ENCODE results near the gene MT1H.
"Not testable (repeated sequence)": the region's sequence is repeated elsewhere in the genome, so short reads cannot be mapped to it uniquely, and the experiment has no call there.

MT1H gene

GRCh38 chr16:56684926-56685590, 15.4 kb downstream of the MT1H start:
- no peak for DNase-seq

- DNase-seq, result no peak
Observed at GRCh38 chr16:56686758-56687157, 17.1 kb downstream of the MT1H start.

- no peak for DNase-seq
Observed at GRCh38 chr16:56688762-56689161, 19.1 kb downstream of the MT1H start.

GRCh38 chr16:56689171-56689570, 19.6 kb downstream of the MT1H start:
- no peak for DNase-seq

GRCh38 chr16:56690420-56691122, 21.0 kb downstream of the MT1H start:
- DNase-seq, result no peak

GRCh38 chr16:56691885-56692284, 22.3 kb downstream of the MT1H start:
- no peak for DNase-seq

GRCh38 chr16:56695246-56695645, 25.6 kb downstream of the MT1H start:
- DNase-seq, result no peak

- DNase-seq, result no peak
Observed at GRCh38 chr16:56697456-56698155, 28.0 kb downstream of the MT1H start.

- DNase-seq, result no peak
Observed at GRCh38 chr16:56700195-56700594, 30.6 kb downstream of the MT1H start.

GRCh38 chr16:56700631-56701030, 31.0 kb downstream of the MT1H start:
- no peak for DNase-seq

GRCh38 chr16:56701534-56701933, 31.9 kb downstream of the MT1H start:
- DNase-seq, result no peak

GRCh38 chr16:56702836-56703235, 33.2 kb downstream of the MT1H start:
- peak; percentile 5 for DNase-seq

- no peak for DNase-seq
Observed at GRCh38 chr16:56708525-56709442, 39.2 kb downstream of the MT1H start.

- DNase-seq, result no peak
Observed at GRCh38 chr16:56709443-56710040, 39.9 kb downstream of the MT1H start.

GRCh38 chr16:56710181-56710737, 40.6 kb downstream of the MT1H start:
- no peak for DNase-seq

GRCh38 chr16:56711862-56712261, 42.2 kb downstream of the MT1H start:
- no peak for DNase-seq

- DNase-seq, result no peak
Observed at GRCh38 chr16:56713794-56714193, 44.2 kb downstream of the MT1H start.

GRCh38 chr16:56715126-56715525, 45.5 kb downstream of the MT1H start:
- peak; percentile 57 for DNase-seq

GRCh38 chr16:56716761-56717160, 47.1 kb downstream of the MT1H start:
- no peak for DNase-seq

GRCh38 chr16:56717532-56717931, 47.9 kb downstream of the MT1H start:
- not testable (repeated sequence) for DNase-seq

Data from hematopoietic multipotent progenitor cell treated with erythropoietin and hydrocortisone succinate and interleukin-3 and kit ligand, for 4 days (in vitro differentiated cells).